Dermis microvascular lymphatic vessel endothelial cell (primary cell): Measurements from ENCODE around the gene ALK. TPM values are rescaled to one million over a fixed set of nuclear protein-coding genes. Genes with fewer than 3 reads are reported as not detected.

Experiments used
- DNase-seq, 2 donors: peaks; one replicate each; pipeline versions ENCODE4 v3.0.0 to v3.0.0-alpha.2; 2010; ENCODE audit warnings: low read depth in 2 of 2
- total RNA-seq: library from RNA; depleted of rRNA; stranded (reverse); fragments of >200 nt; gene quantifications from 2 replicates; pipeline ENCODE4 v1.2.1, GENCODE V29; 2014

Gene ALK
- total RNA-seq, 1 donor from 2014 or later = not detected

GRCh38 chr2:29455200-29455860, 466.1 kb downstream of the ALK start:
- DNase-seq = no peak

DNA sequence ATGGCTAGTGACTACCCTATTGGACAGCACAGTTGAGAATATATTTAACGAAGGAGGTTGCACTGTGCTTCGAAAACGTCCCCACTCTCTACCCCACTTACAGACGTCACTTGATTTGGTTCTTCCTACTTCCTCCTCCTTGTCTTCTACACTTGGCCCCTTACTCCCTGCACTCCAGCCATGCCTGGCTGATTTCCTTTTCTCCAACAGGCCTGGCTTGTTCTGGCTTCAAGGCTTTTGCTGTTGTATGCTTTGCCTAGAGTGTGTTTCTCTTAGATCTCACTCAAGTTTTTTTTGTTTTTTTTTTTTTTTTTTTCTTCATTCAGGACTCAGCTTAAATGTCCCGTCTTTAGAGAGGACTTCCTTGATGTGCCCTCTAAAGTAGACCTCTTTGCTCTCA, 469.4 kb downstream of the ALK start:
- no peak for DNase-seq

GRCh38 chr2:29450596-29451222, 470.7 kb downstream of the ALK start:
- DNase-seq = no peak

DNA sequence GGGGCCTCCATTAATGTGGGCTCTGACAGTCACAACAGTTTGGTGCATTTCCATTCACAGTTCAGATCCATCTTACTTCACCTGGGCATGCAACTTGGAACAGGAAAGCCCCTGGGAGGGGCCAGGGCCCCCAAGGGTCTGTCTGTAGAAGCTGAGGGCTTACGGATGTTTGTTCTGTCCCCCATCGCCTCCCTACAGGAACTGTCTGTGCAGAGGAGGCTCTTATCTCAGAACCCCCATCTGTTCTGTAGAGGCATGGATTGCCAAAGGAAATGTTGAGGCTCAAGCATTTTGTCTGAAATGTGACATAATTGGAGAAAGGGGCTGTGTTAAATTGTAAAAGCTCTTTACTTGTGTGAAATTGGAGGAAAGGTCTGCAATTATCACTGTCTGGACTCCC, 471.9 kb downstream of the ALK start:
- no peak for DNase-seq

DNA sequence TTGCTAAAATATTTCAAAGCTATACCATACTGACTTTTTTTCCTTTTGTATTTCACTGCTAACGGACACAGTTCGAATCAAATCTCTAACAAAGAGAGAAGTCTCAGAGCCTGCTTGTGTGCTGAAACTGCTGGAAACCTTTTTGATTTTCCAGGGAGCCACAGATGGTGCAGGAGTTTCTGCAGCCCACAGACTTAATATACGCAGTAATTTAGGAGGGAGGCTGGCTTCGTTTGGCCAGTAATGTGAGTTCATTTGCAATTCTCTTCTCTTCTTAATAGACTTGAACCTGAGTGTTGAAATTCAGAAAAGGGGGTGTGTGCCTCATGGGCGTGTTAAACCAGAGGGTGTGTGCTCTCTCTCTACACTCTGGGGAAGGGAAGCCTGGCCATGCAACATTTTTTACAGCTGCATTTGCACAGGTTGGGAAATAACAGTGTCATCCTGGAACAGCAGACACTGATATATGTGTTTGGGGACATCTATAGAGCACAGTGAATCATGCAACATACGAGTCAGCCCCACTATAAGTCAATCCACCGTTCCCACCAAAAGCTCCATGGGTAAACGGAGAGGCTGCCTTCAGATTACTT, 473.2 kb downstream of the ALK start:
- DNase-seq = no peak

GRCh38 chr2:29447513-29447912, 473.9 kb downstream of the ALK start:
- no peak for DNase-seq

DNA sequence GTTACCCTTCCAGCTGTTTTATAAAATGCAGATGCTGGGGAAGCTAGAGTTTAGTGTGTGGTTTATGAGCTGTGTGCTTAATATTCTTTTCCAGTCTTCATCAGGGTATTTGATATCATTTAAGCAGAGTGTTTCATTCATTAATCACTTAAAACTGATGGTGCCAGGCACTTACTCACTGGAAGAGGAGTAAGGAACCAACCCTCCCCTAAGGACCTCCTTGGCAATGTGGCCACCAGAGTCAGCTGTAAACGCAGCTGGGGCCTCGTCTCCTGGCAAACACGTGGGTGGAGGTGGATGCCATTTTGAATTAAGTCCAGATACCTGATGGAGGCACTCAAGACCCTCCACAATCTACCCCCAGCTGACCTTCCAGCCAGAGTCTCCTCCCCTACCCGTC, 474.5 kb downstream of the ALK start:
- no peak for DNase-seq

GRCh38 chr2:29444150-29444549, 477.2 kb downstream of the ALK start:
- no peak for DNase-seq

GRCh38 chr2:29443627-29444026, 477.8 kb downstream of the ALK start:
- no peak for DNase-seq

DNA sequence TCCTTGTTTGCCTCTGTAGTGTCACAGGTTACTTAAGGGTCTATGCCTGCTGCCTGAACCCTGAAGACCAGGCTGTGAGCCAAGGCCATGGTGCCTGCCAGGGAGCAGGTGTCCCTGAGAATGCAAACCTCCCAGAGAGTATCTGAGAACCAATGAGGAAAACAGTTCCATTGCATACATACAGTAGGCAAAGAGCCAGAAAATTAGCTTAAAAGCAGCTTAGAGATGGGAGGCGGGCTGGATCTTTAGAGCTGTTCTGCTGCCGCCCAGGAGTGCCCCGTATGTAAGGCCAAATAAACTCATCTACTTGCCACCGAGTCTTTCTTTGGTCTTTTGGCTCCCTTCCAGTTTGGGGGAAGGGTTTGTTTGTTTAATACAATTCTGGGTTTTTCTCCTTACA, 478.2 kb downstream of the ALK start:
- no peak for DNase-seq

DNA sequence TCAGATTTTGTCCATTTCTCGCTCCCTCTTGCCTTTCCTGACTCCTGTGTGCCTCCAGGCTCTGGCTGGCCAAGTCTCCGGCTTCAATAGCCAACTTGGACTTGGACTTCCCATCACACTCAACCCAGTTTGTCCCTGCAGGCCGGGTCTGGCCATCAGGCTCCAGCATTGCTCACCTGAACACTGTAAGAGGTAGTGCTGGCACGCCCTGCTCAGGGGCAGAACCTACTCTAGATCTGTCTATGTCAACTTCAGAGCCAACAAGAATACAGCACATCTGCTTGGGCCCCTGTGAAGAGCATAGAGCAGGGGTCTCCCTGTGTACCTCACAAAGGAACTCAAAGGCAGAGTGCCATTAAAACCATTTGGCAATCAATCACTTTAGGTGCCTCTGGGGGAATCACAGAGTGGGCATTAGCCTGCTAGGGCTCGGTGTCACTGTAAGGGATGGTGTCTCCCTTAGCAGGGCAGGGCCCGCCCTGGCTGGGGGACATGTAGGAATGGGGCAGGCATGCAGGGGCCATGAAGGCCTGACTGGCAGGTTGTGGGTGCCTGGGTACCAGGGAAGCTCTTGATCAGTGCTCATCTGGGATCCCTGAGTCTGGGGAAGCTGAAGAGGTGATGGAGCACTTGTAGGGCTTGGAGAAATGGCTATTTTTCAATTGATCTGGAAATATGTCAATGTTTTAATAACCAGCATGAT, 480.3 kb downstream of the ALK start:
- no peak for DNase-seq

DNA sequence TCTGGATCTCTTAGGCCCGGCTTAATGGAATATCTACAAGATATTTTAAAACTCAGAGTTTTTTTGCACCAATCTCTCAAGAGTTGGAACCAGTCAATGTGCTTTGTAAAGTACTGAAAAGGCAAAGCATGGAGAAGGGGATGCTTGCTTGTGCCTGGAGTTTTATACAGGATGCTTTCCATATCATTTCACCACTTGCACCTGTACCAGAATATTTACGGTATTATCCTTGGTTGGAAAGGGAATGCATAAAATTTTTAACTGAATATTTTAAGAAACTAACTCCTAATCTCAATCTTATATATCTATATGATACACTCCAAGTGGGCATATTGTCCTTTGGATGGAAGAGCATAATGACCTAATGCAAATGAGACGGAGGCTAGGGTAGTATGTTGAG, 487.5 kb downstream of the ALK start:
- DNase-seq = no peak

- DNase-seq = no peak
These were observed 488.3 kb downstream of the ALK start for GRCh38 chr2:29433128-29433527.

DNA sequence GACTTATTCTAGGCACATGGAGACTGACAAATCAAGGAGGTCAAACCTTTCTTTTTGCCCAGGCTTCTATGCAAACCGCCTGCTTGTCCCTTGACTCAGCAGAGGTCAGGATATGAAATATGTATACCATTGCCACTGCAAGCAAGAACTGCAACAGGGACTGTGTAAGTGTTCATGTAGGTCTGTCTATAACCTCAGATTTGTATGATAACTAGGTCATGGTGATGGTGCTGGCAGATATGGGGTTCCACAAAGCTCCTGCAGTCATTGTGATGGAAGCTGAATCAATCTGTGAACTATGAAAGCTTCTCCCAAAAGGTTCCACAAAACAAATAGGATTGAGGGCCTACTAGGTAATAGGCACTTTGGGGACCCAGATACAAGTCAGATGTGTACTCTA, 489.9 kb downstream of the ALK start:
- DNase-seq = no peak

DNA sequence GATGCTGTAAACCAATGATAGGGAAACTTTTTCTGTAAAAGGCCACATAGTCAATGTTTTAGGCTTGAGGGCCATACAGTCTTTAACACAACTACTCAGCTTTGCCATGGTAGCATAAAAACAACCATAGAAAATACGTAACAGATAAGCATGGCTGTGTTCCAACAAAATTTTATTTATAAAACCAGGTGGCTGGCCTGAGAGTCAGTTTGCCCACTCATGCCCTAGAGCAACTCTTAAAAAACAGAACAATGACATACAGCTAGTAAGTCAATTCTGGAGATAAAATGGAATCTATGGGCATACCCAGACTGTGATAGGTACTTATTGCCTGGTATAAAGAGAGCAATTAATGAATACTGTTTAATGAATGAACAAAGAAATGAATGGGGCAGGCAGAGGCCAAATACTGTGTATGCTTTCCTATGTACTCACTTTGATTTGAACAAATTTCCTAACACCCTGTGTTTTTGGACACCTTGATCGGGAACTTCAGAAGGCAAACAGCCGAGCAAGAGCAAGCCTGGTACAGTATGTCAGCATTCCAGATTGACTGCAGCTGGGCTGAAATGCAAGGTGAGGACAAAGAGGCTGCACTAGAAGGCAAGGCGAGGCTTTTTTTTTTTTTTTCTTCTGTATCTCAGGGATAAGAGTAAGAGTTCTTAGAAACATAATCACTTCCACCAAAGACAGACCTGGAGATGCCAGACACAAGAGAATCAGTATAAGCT, 490.8 kb downstream of the ALK start:
- no peak for DNase-seq

DNA sequence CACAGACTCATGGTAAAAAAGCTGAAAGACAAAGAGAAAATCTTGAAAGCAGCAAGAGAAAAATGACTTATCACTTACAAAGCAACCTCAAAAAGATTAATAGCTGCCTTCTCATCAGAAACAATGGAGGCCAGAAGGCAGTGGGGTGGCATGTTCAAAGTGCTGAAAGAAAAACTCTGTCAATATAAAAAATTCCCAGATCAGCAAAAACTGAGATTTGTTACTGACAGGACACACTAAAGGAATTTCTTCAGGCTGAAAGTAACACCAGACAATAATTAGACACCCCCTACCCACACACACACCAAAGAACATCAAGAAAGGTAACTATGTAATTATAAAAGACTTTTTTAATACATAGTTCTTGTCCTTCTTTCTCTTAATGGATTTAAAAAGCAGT, 495.0 kb downstream of the ALK start:
- DNase-seq = no peak

DNA sequence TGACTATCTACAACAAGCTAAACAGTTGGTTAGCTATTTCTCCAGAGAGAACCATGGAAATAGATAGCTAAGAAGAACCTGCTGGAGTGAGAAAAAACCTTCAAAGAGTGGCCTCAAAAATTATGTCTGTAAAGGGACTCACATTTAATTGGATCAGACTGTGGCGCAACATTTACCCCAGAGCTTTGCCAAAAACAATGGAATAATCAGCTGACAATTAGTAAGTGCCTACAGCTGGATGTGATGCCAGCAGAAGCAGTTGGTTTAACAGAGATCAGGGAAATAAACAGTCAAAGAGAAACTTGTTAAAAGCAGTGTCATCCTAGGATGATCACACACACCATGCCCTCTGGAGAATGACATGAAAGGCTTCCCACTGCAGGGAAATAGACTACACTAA, 495.5 kb downstream of the ALK start:
- no peak for DNase-seq

GRCh38 chr2:29423061-29423666, 498.2 kb downstream of the ALK start:
- DNase-seq = no peak

- no peak for DNase-seq
These were observed 500.2 kb downstream of the ALK start for GRCh38 chr2:29420999-29421782.

DNA sequence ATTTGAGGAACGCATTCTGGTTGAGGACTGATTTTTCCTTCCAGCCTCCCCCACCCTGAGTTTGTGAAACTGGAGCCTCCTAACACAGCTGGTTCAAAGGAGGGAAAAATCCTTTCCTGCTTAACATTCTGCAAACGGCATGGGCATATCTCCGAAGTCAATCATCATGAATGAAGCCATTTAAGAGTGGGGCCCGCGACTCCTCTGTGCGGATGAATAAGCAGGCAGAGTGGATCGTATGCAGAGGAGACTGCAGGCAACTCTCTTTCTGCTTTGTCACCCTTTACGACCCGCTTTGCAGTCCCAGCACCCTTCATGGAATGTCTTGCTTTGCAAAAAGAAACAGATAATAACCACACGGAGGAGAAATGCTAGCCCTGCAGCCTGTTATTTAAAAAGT, 500.9 kb downstream of the ALK start:
- no peak for DNase-seq

GRCh38 chr2:29417630-29418029, 503.8 kb downstream of the ALK start:
- no peak for DNase-seq
